Memory B cell (primary cell): ENCODE measurements around the gene GPR61.
A peak's percentile ranks its signal among the peaks of the same experiment; 100 is the strongest.

Experiments
- ATAC-seq: fragments of 150-1000 bp; cut with Tn5 transposase; 2 replicates; pipeline ENCODE4 v1.10.0; 2021; ENCODE audit warnings: low read depth, mild to moderate bottlenecking, moderate library complexity
- DNase-seq, 2 donors: peaks; one replicate each; pipeline ENCODE4 v3.0.0; 2022; ENCODE audit warnings: low spot score in 2 of 2
- H3K27ac Mint-ChIP-seq: one replicate; pipeline ENCODE4 v1.8.0; 2022; ENCODE audit warnings: mild to moderate bottlenecking, moderate library complexity, mixed read lengths
- H3K27me3 Mint-ChIP-seq: one replicate; pipeline ENCODE4 v1.8.0; 2022; ENCODE audit warnings: mixed read lengths
- H3K36me3 Mint-ChIP-seq: one replicate; pipeline ENCODE4 v1.8.0; 2022; ENCODE audit warnings: mild to moderate bottlenecking, mixed read lengths
- H3K4me1 Mint-ChIP-seq: one replicate; pipeline ENCODE4 v1.8.0; 2022; ENCODE audit warnings: mixed read lengths
- H3K4me3 Mint-ChIP-seq: one replicate; pipeline ENCODE4 v1.8.0; 2022; ENCODE audit warnings: mild to moderate bottlenecking, moderate library complexity, mixed read lengths
- H3K9me3 Mint-ChIP-seq: one replicate; pipeline ENCODE4 v1.8.0; 2022; ENCODE audit warnings: mixed read lengths

GPR61 gene, protein sequence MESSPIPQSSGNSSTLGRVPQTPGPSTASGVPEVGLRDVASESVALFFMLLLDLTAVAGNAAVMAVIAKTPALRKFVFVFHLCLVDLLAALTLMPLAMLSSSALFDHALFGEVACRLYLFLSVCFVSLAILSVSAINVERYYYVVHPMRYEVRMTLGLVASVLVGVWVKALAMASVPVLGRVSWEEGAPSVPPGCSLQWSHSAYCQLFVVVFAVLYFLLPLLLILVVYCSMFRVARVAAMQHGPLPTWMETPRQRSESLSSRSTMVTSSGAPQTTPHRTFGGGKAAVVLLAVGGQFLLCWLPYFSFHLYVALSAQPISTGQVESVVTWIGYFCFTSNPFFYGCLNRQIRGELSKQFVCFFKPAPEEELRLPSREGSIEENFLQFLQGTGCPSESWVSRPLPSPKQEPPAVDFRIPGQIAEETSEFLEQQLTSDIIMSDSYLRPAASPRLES

DNA sequence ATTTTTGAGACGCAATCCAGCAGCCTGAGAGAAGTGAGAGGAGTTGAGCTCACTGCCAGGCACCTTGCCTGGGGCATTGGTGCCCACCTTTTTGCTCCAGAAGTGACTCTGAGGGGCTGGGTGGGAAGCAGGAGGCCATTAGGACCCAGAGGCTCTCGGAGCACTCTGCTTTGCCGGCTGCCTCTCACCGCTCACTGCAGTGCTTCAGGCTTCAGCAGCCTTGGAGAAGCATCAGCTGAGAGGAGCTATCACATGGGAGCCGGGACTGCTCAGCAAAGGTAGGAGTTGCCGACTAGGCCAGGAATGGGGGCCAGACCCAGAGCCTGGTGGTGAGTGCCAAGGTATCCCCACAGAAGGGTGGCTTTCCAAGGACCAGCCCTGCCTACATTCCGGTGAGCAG, at the start of gene GPR61:
TSS of gene GPR61 (plus strand) at position 197 of the 400 bp plus-strand sequence. CDS start 3,151 bp downstream, outside the sequence.
- Mint-ChIP-seq H3K36me3 (peaks cover 1% of the 10 kb centered on the region), H3K4me1 (no peaks in the 10 kb centered on the region), H3K4me3 (no peak within 1 kb of the TSS), H3K9me3 (no peaks in the 10 kb centered on the region), H3K27ac (no peak within 1 kb of the TSS), H3K27me3 (peaks cover 2% of the 10 kb centered on the region)
- DNase-seq: no peak
- no peak for ATAC-seq

DNA sequence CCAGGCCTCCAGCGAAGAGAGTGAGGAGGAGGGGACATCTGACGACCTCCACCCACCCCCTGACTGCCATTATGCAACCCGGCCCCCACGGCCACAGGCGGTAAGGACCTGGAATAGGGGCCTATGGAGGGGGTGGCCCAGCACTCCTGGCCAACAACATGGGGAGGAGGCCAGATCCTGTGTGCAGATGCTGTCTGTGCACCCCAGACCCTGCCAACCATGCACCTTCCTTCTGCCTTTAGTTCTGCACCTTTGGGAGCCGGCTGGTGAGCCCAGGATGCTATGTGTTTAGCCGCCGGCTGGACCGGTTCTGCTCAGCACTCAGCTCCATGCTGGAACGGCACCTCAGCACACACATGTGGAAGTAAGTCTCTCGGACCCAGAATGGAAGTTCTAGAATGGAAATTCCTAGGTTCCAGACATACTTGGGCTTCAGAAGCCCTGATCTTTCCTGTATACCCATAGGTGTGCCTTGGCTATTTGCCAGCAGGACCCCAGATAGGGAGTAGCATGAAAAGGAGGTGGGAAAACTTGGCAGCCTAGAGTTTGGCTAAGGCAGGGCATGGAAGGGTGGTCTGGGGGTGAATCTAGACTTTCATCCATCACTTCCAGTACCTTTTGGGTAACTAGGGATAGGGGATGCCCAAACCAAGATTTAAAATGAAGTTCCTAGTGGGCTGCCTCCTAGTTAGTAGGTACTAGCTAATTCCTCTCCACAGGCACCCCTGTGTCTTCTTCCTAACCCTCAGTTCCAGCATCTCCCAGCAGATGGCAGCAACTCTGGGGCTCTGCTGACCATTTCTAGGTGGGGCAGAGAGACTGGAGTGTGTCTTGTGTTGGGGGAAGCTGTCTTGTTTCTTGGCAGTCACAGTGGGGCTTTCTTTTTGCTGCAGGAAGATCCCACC, 49.4 kb upstream of the GPR61 start:
- Mint-ChIP-seq H3K4me1 (peaks cover 15% of the 10 kb centered on the region), H3K9me3 (no peaks in the 10 kb centered on the region), H3K27me3 (no peaks in the 10 kb centered on the region), H3K4me3 (no peak overlapping the region), H3K27ac (no peak overlapping the region), H3K36me3 (no peaks in the 10 kb centered on the region)
- ATAC-seq (peak; percentile 24), DNase-seq (peak; percentile 67 to 77)

DNA sequence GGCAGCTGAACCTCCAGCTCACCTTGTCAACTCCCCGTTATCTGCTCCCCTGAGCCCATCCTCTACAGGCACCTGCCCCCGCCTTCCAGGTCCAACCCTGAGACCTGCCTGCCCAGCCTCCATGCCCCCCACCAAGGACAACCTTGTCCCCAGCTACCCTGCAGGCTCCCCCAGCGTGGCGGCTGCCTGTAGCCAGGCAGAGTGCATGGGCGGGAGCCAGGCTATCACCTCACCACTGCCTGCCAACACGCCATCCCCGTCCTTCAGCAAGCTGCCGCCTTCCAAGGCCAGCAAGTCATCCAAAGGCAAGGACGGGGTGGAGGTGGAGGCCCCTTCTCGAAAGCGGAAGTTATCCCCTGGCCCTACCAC, 48.8 kb upstream of the GPR61 start:
- no peak for ATAC-seq
- Mint-ChIP-seq H3K4me1 (peaks cover 16% of the 10 kb centered on the region), H3K27ac (no peak overlapping the region), H3K4me3 (no peak overlapping the region), H3K36me3 (no peaks in the 10 kb centered on the region), H3K27me3 (no peaks in the 10 kb centered on the region), H3K9me3 (no peaks in the 10 kb centered on the region)
- no peak for DNase-seq

DNA sequence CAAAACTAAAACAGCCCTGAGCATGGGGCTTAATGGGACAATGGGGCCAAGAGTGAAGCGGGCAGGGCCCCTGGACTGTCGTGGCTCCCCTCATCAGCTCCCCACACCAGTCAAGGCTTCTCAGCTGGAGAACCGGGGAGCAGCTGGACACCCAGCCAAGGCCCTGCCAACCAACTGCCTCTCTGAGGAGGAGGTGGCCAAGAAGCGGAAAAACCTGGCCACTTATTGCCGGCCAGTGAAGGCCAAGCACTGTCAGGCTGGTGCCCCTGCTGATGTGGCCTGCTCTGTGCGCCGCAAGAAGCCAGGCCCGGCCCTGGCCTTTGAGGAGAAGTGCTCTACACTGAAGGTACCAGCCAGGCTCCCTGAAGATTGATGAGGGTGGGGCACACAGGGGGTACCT, 48.3 kb upstream of the GPR61 start:
- ATAC-seq (no peak), DNase-seq (no peak)
- peaks cover 18% of the 10 kb centered on the region for H3K4me1 Mint-ChIP-seq
- no peak overlapping the region for H3K4me3 Mint-ChIP-seq
- H3K9me3 Mint-ChIP-seq: no peaks in the 10 kb centered on the region
- no peak overlapping the region for H3K27ac Mint-ChIP-seq
- no peaks in the 10 kb centered on the region for H3K27me3 Mint-ChIP-seq
- peaks cover 4% of the 10 kb centered on the region for H3K36me3 Mint-ChIP-seq

DNA sequence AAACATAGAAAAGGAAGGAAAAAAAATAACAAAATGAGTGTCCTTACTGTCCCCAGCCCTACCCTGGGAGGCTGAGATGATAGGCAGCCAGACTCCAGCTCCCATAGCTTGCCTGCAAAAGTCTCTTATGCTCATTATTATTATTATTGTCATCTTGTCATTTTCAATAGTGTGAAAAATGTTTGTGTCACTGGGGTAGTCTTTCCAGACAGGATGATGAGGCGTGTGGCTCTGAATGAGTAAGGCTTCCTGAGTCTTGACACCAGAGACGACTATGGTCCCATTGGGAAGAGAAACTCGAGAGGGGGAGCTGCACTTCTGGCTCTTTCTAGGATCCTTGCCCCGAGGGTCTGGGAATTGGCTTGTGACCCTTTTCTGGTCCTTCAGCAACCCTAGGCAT, 46.9 kb upstream of the GPR61 start:
- Mint-ChIP-seq H3K36me3 (peaks cover 8% of the 10 kb centered on the region), H3K4me3 (peak overlapping the region; percentile 27), H3K27ac (no peak overlapping the region), H3K9me3 (no peaks in the 10 kb centered on the region), H3K4me1 (peaks cover 23% of the 10 kb centered on the region), H3K27me3 (no peaks in the 10 kb centered on the region)
- ATAC-seq (no peak), DNase-seq (no peak)

DNA sequence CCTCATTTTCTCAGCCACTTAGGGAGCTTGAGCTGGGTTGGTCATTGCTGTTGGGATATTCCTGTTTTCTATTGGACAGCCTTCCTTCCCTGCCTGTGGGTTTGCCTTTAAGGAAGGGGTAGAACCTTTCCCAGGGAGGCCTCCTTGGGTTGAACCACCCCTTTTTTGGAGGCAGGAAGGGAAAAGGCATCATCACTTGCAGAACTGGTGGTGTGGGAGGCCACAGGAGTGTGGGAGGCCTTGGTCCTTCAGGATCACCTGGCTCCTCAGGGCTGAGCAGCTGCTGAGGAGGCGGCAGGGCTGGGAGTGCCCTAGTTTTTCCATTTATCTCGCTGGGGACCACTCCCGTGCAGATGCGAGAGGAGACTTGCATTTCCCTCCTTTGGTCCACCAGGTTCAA, 46.4 kb upstream of the GPR61 start:
- Mint-ChIP-seq H3K4me1 (peaks cover 23% of the 10 kb centered on the region), H3K27ac (no peak overlapping the region), H3K27me3 (no peaks in the 10 kb centered on the region), H3K4me3 (peak overlapping the region; percentile 97), H3K36me3 (peaks cover 8% of the 10 kb centered on the region), H3K9me3 (no peaks in the 10 kb centered on the region)
- ATAC-seq (no peak), DNase-seq (no peak)

DNA sequence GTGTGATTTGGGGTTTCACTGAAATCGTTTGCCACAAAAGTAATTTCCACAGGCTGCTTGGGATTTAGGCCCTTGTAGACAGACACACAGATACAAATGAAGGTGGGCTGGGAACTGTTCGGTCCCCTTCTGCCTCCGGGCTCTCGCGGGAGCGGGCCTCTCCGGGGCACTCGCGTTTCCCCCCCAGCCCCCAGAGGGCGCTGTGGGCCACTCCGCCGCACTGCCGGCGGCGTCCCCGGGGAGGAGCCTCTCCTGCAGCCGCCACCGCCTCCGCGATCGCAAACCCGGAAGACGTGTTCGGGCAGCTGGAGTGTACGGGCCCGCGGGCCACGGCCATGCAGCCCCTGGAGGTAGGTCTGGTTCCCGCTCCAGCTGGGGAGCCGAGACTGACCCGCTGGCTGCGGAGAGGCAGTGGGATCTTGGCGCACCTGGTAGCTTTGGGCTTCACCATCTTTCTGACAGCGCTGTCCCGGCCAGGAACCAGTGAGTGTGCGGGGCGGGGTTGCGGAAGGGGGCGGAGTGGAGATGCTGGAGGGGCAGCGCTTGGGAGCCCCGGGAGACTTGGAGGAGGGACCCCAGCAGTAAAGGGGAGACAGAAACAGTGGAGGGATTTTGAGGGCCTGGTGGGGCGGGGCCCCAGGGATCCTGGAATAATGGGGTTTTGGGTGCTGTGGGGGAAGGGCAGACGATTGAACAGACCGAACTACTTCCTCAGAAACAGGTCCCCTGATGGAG, 45.7 kb upstream of the GPR61 start, which contains the start of gene CYB561D1:
TSS of gene CYB561D1 (plus strand) at position 290 of the 735 bp plus-strand sequence. CDS start at position 336, 46 bp downstream.
- no peaks in the 10 kb centered on the region for H3K9me3 Mint-ChIP-seq
- H3K4me3 Mint-ChIP-seq: peak within 1 kb of the TSS; percentile 97
- H3K27me3 Mint-ChIP-seq: no peaks in the 10 kb centered on the region
- peak within 1 kb of the TSS; percentile 93 for H3K27ac Mint-ChIP-seq
- ATAC-seq: peak; percentile 87
- H3K36me3 Mint-ChIP-seq: peaks cover 8% of the 10 kb centered on the region
- H3K4me1 Mint-ChIP-seq: peaks cover 26% of the 10 kb centered on the region
- DNase-seq: peak; percentile 93 to 97

DNA sequence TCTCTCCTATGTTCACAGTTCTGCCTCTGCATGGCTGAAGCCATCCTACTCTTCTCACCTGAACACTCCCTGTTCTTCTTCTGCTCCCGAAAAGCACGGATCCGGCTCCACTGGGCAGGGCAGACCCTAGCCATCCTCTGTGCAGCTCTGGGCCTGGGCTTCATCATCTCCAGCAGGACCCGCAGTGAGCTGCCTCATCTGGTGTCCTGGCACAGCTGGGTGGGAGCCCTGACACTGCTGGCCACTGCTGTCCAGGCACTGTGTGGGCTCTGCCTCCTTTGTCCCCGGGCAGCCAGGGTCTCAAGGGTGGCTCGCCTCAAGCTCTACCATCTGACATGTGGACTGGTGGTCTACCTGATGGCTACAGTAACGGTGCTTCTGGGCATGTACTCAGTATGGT, 43.9 kb upstream of the GPR61 start:
- H3K36me3 Mint-ChIP-seq: peaks cover 8% of the 10 kb centered on the region
- no peak overlapping the region for H3K27ac Mint-ChIP-seq
- peak overlapping the region; percentile 65 for H3K4me3 Mint-ChIP-seq

DNA sequence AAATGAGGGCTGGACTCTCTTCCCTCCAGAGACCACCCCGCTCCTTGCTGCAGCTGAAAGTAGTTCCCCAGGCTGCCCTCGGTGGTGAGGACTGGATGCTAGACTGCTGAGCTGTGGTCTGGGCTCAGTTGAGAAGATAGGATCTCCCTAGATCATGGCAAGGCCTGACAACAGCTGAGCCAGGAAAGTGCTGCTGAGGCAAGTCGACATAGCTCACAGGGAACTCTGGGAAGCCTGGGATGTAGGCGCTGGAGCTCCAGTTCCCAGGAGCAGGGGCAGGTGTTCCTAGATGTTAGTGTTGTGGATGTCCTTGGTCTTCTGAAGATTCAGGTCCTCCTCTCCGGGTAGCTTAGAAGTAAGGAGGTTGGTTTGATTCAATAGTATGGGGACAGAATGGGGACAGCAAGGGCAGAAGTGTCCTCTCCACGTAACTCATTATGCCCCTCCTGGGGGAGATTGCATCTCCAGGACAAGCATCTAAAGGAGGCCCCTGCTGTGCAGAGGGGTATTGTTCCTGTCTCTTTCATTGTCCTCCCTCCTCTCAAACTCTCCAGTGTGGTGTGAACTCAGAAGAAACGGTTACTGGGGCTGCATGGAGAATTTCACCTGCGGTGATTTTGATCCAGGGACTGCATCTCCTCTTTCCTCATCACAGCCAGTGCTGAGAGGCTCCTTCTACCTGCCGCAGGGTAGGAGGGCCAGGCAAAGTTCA, 42.1 kb upstream of the GPR61 start:
- H3K36me3 Mint-ChIP-seq: peaks cover 8% of the 10 kb centered on the region
- no peak for ATAC-seq
- no peak overlapping the region for H3K4me3 Mint-ChIP-seq

More for the DNA sequence above, 43.9 kb upstream of the GPR61 start:
- Mint-ChIP-seq H3K27me3 (no peaks in the 10 kb centered on the region), H3K9me3 (no peaks in the 10 kb centered on the region), H3K4me1 (peaks cover 26% of the 10 kb centered on the region)
- DNase-seq (no peak), ATAC-seq (no peak)

DNA sequence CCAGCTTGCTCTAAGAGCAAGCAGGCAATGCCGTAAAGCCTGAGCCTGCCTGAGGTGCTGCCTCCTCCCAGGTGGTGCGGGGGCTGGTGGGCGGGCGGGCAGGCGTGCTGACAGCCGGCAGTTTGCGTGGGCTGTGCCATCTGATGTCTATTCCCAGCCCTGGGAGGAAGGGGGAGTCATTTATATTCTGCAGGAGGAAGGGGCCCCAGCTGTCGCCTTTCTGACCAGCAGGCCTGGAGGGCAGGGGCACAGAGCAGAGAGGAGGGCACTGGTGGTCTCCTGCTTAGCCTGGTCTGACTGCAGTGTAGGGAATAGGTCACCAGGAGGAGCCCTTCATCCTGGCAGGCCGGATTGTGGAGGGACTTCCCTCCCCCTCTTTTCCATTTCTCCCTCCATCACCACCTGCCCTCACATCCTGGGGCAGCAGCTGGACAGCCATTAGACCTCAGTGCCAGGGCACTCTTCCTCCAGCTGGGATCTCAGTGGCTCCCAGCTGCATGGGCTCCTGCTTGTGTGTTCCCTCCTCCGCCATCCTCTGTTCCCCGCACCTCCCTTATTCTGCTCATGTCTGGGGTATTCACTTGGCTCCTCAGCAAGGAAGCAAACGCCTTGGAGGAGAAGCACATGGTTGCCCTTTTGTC, 41.4 kb upstream of the GPR61 start:
- ATAC-seq (no peak), DNase-seq (no peak)
- no peak overlapping the region for H3K4me3 Mint-ChIP-seq
- no peak overlapping the region for H3K27ac Mint-ChIP-seq
- no peaks in the 10 kb centered on the region for H3K9me3 Mint-ChIP-seq
- H3K4me1 Mint-ChIP-seq: peaks cover 29% of the 10 kb centered on the region
- peaks cover 8% of the 10 kb centered on the region for H3K36me3 Mint-ChIP-seq
- no peaks in the 10 kb centered on the region for H3K27me3 Mint-ChIP-seq

More for the DNA sequence above, 42.1 kb upstream of the GPR61 start:
- Mint-ChIP-seq H3K4me1 (peaks cover 26% of the 10 kb centered on the region), H3K27me3 (no peaks in the 10 kb centered on the region), H3K9me3 (no peaks in the 10 kb centered on the region), H3K27ac (no peak overlapping the region)
- no peak for DNase-seq

DNA sequence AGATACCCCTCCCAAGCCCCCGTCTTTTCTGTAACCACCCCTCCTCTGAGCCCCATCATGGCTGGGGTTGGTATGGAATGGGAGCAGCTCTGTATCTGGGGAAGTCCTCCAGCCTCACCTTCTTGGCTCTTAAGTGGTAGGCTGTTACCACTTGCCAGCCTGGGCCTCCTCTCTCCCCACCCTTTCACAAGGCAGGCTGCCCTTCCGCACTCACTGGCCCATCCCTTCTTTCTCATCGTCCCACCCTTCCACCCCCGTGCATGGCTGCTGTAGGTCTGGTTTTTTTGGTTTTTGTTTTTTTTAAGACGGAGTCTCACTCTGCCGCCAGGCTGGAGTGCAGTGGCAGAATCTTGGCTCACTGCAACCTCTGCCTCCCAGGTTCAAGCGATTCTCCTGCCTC, 40.6 kb upstream of the GPR61 start:
- Mint-ChIP-seq H3K27ac (no peak overlapping the region), H3K27me3 (no peaks in the 10 kb centered on the region), H3K4me3 (no peak overlapping the region), H3K36me3 (peaks cover 8% of the 10 kb centered on the region), H3K9me3 (no peaks in the 10 kb centered on the region), H3K4me1 (peaks cover 28% of the 10 kb centered on the region)
- ATAC-seq (no peak), DNase-seq (no peak)

DNA sequence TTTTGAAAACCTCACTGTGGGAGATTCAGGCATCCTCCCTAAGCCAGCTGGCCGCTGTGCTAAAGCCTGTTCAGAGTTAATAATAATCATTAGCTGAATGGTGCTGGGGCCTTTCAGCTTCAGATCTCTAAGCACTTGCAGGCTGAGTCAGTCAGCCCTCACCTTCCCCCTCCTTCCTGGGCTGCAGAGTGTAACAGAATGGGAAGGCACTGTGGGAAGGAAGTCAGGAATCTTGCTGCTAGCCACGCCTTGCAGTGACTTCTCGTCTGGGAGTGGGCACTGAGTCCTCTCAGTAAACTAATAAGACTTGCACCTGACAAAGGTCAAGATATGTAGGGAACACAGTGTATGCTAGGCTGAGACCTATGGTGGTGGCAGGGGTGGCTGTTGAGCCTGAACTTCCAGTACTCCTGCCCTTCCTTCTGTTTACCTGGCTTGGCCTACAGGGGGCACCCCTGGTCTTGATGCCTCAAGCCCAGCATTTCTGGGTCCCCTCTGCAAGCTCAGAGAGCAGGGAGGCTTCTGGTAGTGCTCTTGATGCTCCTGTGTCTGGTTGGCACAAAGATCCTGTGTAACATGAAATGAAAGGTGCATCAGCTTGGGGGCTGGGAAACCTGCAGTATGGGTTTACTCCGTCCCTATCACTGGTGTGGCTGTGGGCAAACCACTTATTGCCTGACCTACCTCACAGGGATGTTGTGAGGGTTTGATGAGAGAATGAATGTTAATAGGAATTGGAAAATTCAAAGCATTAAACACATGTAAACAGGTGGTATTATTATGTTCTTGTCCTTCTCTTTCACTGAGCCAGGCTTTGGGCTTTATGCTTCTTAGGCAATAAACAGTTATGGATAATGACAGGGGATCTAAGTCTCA, 39.8 kb upstream of the GPR61 start:
- DNase-seq (no peak), ATAC-seq (no peak)
- Mint-ChIP-seq H3K27me3 (no peaks in the 10 kb centered on the region), H3K9me3 (no peaks in the 10 kb centered on the region), H3K4me3 (no peak overlapping the region), H3K4me1 (peaks cover 24% of the 10 kb centered on the region), H3K36me3 (peaks cover 8% of the 10 kb centered on the region), H3K27ac (no peak overlapping the region)
